ENCODE data around the gene IPO11. TPM values are rescaled to one million over a fixed set of nuclear protein-coding genes. Genes with fewer than 3 reads are reported as not detected.

Gene IPO11
- total and polyA plus RNA-seq, 4 donors = 4.7 to 20.6 (median 9.0) TPM

- TF ChIP-seq SP1 (IDR thresholded peaks at IDR 0.05) (no peak), HNF4A (conservative IDR thresholded peaks at IDR 0.05) (no peak)
Observed at GRCh38 chr5:62649025-62649424, 236.5 kb downstream of the IPO11 start (continued).

DNA sequence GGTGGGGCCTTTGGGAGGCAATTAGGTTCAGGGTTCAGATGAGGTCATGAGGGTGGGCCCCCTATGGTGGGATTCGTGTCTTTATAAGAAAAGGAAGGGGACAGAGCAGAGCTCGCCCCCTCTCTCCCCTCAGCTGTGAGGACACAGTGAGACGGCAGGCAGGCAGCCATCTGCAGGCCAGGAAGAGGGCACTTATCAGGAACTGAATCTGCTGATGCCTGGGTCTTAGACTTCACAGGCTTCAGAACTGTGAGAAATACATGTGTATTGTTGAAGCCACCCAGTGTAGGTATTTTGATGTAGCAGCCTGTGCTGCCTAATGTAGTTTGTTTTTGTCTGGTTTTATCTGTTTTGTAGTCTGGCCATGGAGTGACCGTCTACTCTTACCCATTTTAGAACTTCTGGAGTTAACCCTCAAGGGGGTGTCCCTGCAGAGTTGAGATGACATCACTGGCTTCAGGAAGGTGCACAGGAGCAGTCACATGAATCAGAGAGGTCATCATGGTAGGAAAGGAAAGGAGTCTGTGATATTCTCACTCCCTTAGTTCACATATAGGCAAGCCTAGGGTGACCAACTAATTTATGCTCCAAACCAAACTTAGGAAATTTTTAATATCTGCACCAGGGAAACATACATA lies 237.0 kb downstream of the IPO11 start:
- Histone ChIP-seq H3K9me3 (ENCODE audit: control insufficient read depth in 4 of 4, low read length in 3 of 4) (no peaks in the 10 kb centered on the region), H3K27ac (ENCODE audit: low read depth in 1 of 2, low read length in 2 of 2) (no peak overlapping the region), H3K4me1 (ENCODE audit: control insufficient read depth in 4 of 4, insufficient read depth in 4 of 4, low read length in 3 of 4) (no peaks in the 10 kb centered on the region), H3K9ac (ENCODE audit: low read depth in 1 of 2, low read length in 2 of 2) (no peak overlapping the region), H3K4me3 (ENCODE audit: low read depth in 1 of 3, low read length in 3 of 3) (no peak overlapping the region), H3K27me3 (ENCODE audit: control insufficient read depth in 4 of 4, insufficient read depth in 4 of 4, low read length in 3 of 4) (no peaks in the 10 kb centered on the region), H3K36me3 (ENCODE audit: control insufficient read depth in 4 of 4, insufficient read depth in 3 of 4, low read depth in 1 of 4, low read length in 3 of 4) (no peaks in the 10 kb centered on the region)
- no peak for DNase-seq (ENCODE audit: low spot score)
- TF ChIP-seq GABPA (IDR thresholded peaks at IDR 0.05 in 1 of 2, conservative IDR thresholded peaks at IDR 0.05 in 1 of 2) (no peak), RXRA (IDR thresholded peaks at IDR 0.05) (no peak), YY1 (IDR thresholded peaks at IDR 0.05) (no peak), NR2F2 (IDR thresholded peaks at IDR 0.05) (no peak), FOXA1 (IDR thresholded peaks at IDR 0.05) (no peak), JUND (IDR thresholded peaks at IDR 0.05) (no peak), EGR1 (IDR thresholded peaks at IDR 0.05; ENCODE audit: low read depth in 2 of 2) (no peak), MAX (IDR thresholded peaks at IDR 0.05) (no peak), ZBTB33 (IDR thresholded peaks at IDR 0.05) (no peak), SP1 (IDR thresholded peaks at IDR 0.05) (no peak), TAF1 (conservative IDR thresholded peaks at IDR 0.05) (no peak), RAD21 (IDR thresholded peaks at IDR 0.05) (no peak), HNF4G (IDR thresholded peaks at IDR 0.05) (no peak)
- TF ChIP-seq, protein P1, sequence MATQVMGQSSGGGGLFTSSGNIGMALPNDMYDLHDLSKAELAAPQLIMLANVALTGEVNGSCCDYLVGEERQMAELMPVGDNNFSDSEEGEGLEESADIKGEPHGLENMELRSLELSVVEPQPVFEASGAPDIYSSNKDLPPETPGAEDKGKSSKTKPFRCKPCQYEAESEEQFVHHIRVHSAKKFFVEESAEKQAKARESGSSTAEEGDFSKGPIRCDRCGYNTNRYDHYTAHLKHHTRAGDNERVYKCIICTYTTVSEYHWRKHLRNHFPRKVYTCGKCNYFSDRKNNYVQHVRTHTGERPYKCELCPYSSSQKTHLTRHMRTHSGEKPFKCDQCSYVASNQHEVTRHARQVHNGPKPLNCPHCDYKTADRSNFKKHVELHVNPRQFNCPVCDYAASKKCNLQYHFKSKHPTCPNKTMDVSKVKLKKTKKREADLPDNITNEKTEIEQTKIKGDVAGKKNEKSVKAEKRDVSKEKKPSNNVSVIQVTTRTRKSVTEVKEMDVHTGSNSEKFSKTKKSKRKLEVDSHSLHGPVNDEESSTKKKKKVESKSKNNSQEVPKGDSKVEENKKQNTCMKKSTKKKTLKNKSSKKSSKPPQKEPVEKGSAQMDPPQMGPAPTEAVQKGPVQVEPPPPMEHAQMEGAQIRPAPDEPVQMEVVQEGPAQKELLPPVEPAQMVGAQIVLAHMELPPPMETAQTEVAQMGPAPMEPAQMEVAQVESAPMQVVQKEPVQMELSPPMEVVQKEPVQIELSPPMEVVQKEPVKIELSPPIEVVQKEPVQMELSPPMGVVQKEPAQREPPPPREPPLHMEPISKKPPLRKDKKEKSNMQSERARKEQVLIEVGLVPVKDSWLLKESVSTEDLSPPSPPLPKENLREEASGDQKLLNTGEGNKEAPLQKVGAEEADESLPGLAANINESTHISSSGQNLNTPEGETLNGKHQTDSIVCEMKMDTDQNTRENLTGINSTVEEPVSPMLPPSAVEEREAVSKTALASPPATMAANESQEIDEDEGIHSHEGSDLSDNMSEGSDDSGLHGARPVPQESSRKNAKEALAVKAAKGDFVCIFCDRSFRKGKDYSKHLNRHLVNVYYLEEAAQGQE (IDR thresholded peaks at IDR 0.05) = no peak
- WGBS = 79% methylated on average over 4 of the region's 4 CpGs

GRCh38 chr5:62650197-62650596 lies 237.6 kb downstream of the IPO11 start:
- no peaks in the 10 kb centered on the region for H3K27me3 ChIP-seq (ENCODE audit: control insufficient read depth in 4 of 4, insufficient read depth in 4 of 4, low read length in 3 of 4)
- no peak for DNase-seq (ENCODE audit: low spot score)
- H3K27ac ChIP-seq (ENCODE audit: low read depth in 1 of 2, low read length in 2 of 2) = no peak overlapping the region
- no peaks in the 10 kb centered on the region for H3K9me3 ChIP-seq (ENCODE audit: control insufficient read depth in 4 of 4, low read length in 3 of 4)
- H3K36me3 ChIP-seq (ENCODE audit: control insufficient read depth in 4 of 4, insufficient read depth in 3 of 4, low read depth in 1 of 4, low read length in 3 of 4) = no peaks in the 10 kb centered on the region
- no peaks in the 10 kb centered on the region for H3K4me1 ChIP-seq (ENCODE audit: control insufficient read depth in 4 of 4, insufficient read depth in 4 of 4, low read length in 3 of 4)
- no peak overlapping the region for H3K9ac ChIP-seq (ENCODE audit: low read depth in 1 of 2, low read length in 2 of 2)
- 91% methylated on average over 5 of the region's 5 CpGs for WGBS
- TF ChIP-seq HNF4G (IDR thresholded peaks at IDR 0.05) (no peak), HNF4A (conservative IDR thresholded peaks at IDR 0.05) (no peak), EGR1 (IDR thresholded peaks at IDR 0.05; ENCODE audit: low read depth in 2 of 2) (no peak)
- no peak overlapping the region for H3K4me3 ChIP-seq (ENCODE audit: low read depth in 1 of 3, low read length in 3 of 3)

Measured in liver (tissue), 9 donors.